Mucosa of stomach (tissue), 1 donor: ENCODE measurements around the gene VDAC1.

Experiments used
- H3K27me3 ChIP-seq: one replicate; pipeline ENCODE4 v1.7.0; 2013; ENCODE audit warnings: mild to moderate bottlenecking, low read length; ENCODE audit not compliant: control insufficient read depth, insufficient read depth
- H3K36me3 ChIP-seq: one replicate; pipeline ENCODE4 v1.7.0; 2013; ENCODE audit warnings: low read length; ENCODE audit not compliant: control insufficient read depth, insufficient read depth
- H3K4me1 ChIP-seq: one replicate; pipeline ENCODE4 v1.7.0; 2013; ENCODE audit warnings: mild to moderate bottlenecking, low read length; ENCODE audit not compliant: control insufficient read depth, insufficient read depth
- H3K4me3 ChIP-seq: one replicate; pipeline ENCODE4 v1.7.0; 2013; ENCODE audit warnings: low read length
- H3K9ac ChIP-seq: one replicate; pipeline ENCODE4 v1.7.0; 2013; ENCODE audit warnings: mild to moderate bottlenecking, low read length, moderate library complexity
- H3K9me3 ChIP-seq: one replicate; pipeline ENCODE4 v1.7.0; 2013; ENCODE audit warnings: mild to moderate bottlenecking, low read length, moderate library complexity; ENCODE audit not compliant: control insufficient read depth
- donor health status: Pancreatic carcinoma.

The VDAC1 gene

GRCh38 chr5:133933169-133933509 lies 71.6 kb downstream of the VDAC1 start:
- no peak overlapping the region for H3K9ac ChIP-seq
- no peaks in the 10 kb centered on the region for H3K9me3 ChIP-seq
- peaks cover 11% of the 10 kb centered on the region for H3K4me1 ChIP-seq
- no peaks in the 10 kb centered on the region for H3K36me3 ChIP-seq
- H3K27me3 ChIP-seq, result no peaks in the 10 kb centered on the region
- no peak overlapping the region for H3K4me3 ChIP-seq

GRCh38 chr5:133932441-133933168 lies 72.2 kb downstream of the VDAC1 start:
- peaks cover 6% of the 10 kb centered on the region for H3K4me1 ChIP-seq
- no peak overlapping the region for H3K9ac ChIP-seq
- no peaks in the 10 kb centered on the region for H3K36me3 ChIP-seq
- H3K27me3 ChIP-seq, result no peaks in the 10 kb centered on the region
- no peaks in the 10 kb centered on the region for H3K9me3 ChIP-seq
- H3K4me3 ChIP-seq, result no peak overlapping the region

- H3K4me3 ChIP-seq, result no peak overlapping the region
- H3K4me1 ChIP-seq, result peaks cover 15% of the 10 kb centered on the region
- H3K36me3 ChIP-seq, result no peaks in the 10 kb centered on the region
- H3K27me3 ChIP-seq, result no peaks in the 10 kb centered on the region
- H3K9ac ChIP-seq, result no peak overlapping the region
- H3K9me3 ChIP-seq, result no peaks in the 10 kb centered on the region
Measured at GRCh38 chr5:133931546-133931945, 73.2 kb downstream of the VDAC1 start.

GRCh38 chr5:133930813-133931090 lies 74.0 kb downstream of the VDAC1 start:
- no peak overlapping the region for H3K4me3 ChIP-seq
- no peaks in the 10 kb centered on the region for H3K27me3 ChIP-seq
- H3K9ac ChIP-seq, result no peak overlapping the region
- H3K9me3 ChIP-seq, result no peaks in the 10 kb centered on the region
- H3K4me1 ChIP-seq, result peaks cover 18% of the 10 kb centered on the region
- no peaks in the 10 kb centered on the region for H3K36me3 ChIP-seq

- peaks cover 18% of the 10 kb centered on the region for H3K4me1 ChIP-seq
- no peak overlapping the region for H3K9ac ChIP-seq
- H3K27me3 ChIP-seq, result no peaks in the 10 kb centered on the region
- H3K4me3 ChIP-seq, result no peak overlapping the region
- no peaks in the 10 kb centered on the region for H3K36me3 ChIP-seq
- no peaks in the 10 kb centered on the region for H3K9me3 ChIP-seq
Measured at GRCh38 chr5:133930061-133930812, 74.5 kb downstream of the VDAC1 start.

- H3K4me3 ChIP-seq, result no peak overlapping the region
- H3K9ac ChIP-seq, result no peak overlapping the region
- no peaks in the 10 kb centered on the region for H3K27me3 ChIP-seq
- H3K4me1 ChIP-seq, result peaks cover 18% of the 10 kb centered on the region
- H3K9me3 ChIP-seq, result no peaks in the 10 kb centered on the region
- H3K36me3 ChIP-seq, result no peaks in the 10 kb centered on the region
Measured at GRCh38 chr5:133928587-133929393, 76.0 kb downstream of the VDAC1 start.

GRCh38 chr5:133927300-133928180 lies 77.2 kb downstream of the VDAC1 start:
- Histone ChIP-seq H3K36me3 (no peaks in the 10 kb centered on the region), H3K4me1 (peaks cover 14% of the 10 kb centered on the region), H3K9me3 (no peaks in the 10 kb centered on the region), H3K4me3 (no peak overlapping the region), H3K9ac (no peak overlapping the region), H3K27me3 (no peaks in the 10 kb centered on the region)

DNA sequence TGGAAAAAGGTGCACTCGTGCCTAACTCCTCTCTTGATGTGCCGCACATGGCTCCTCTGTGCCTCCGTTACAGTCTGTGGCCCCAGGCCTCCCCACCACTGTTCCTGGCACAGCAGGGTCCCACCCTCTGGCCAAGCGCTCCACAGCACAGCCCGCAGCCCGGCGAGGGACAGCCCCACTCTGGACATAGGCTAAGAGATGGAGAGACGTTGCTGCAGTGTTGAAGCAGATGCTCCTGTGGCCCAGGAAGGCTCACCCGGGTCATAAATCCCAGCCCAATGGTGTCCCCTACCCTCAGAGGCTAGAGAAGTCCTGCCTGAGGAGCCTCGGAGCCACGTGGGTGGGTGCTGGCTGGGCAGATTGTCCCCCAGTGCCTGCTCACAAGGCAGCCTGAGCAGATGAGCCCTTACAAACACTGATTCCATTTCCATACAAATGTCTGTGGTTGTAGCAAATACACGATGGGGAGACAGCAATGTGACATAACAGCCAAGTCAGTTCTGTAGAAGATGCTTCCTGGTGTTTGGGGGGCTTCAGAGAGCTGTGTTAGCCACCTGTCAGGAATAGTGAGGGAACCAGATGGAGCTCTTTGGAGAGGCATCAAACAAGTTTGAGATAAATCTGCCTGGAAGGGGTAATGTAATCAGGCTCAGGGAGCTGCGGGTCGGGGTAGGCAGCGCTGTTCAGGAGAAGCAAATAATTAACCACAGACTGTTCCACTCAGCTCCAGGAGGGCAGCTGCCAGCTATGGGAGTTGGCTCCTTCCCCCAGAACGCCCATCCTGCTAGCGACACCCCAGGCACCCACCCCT lies 78.1 kb downstream of the VDAC1 start:
- H3K9me3 ChIP-seq, result no peaks in the 10 kb centered on the region
- no peaks in the 10 kb centered on the region for H3K36me3 ChIP-seq
- no peak overlapping the region for H3K4me3 ChIP-seq
- H3K4me1 ChIP-seq, result peaks cover 14% of the 10 kb centered on the region
- no peak overlapping the region for H3K9ac ChIP-seq
- no peaks in the 10 kb centered on the region for H3K27me3 ChIP-seq

DNA sequence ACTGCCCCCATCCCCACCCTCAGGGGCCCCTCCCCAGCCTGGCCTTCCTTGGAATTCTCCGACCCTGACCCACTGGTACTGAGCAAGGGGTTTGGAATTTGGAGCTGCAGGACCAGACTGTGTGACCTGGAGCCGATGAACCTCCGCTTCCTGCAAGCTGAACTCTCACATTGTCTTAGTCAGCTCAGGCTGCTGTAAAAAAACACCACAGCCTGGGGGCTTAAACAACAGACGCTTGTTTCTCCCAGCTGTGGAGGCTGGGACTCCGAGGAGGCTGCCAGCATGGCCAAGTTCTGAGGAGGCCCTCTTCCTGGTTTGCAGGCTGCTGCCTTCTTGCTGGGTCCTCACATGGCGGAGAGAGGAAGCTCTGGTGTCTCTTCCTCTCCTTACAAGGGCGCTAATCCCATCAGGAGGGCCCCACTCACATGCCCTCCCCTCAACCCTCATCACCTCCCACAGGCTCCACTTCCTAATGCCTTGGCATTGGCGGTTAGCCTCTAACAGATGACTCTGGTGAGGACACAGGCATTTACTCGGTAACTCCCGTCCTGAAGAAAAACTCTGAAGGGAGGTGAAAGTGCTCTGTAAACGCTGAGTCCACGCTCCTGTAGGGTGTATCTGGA lies 78.8 kb downstream of the VDAC1 start:
- no peaks in the 10 kb centered on the region for H3K36me3 ChIP-seq
- no peak overlapping the region for H3K9ac ChIP-seq
- H3K4me1 ChIP-seq, result peaks cover 14% of the 10 kb centered on the region
- no peaks in the 10 kb centered on the region for H3K27me3 ChIP-seq
- no peaks in the 10 kb centered on the region for H3K9me3 ChIP-seq
- H3K4me3 ChIP-seq, result no peak overlapping the region

DNA sequence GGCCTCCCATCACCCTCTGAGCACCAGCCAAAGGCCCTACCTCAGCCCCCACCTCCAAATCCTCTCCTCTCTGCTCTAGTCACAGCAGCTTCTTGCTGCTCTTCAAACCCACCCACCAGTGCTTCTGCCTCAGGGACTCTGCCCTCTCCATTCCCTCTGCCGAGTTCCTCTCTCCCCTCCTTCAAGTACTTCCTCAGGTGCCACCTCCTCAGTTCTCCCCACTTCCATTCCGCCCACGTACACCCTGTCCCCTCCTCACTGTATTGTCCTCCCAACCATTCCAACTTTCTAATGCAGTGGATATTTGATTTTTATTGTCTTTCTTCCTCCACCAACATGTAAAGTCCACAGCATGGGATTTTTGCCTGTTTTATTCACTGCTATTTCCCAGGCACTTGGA lies 79.5 kb downstream of the VDAC1 start:
- Histone ChIP-seq H3K27me3 (no peaks in the 10 kb centered on the region), H3K9me3 (no peaks in the 10 kb centered on the region), H3K9ac (no peak overlapping the region), H3K4me1 (peaks cover 14% of the 10 kb centered on the region), H3K4me3 (no peak overlapping the region), H3K36me3 (no peaks in the 10 kb centered on the region)
